H4 (cell line): ENCODE results near the gene PLAU. TPM values are rescaled to one million over a fixed set of nuclear protein-coding genes. Genes with fewer than 3 reads are reported as not detected.
"Not testable (repeated sequence)": the region's sequence is repeated elsewhere in the genome, so short reads cannot be mapped to it uniquely, and the experiment has no call there.

Source experiments
- DNase-seq: peaks from one replicate; pipeline ENCODE4 v3.0.0-alpha.2; 2015; ENCODE audit warnings: low spot score
- total RNA-seq: library from RNA; depleted of rRNA; stranded (reverse); fragments of >200 nt; shearing (Covaris generic); gene quantifications from 2 replicates; pipeline ENCODE4 v1.2.3, GENCODE V29; 2014

The PLAU gene
- total RNA-seq, 1 experiment from 2014 or later = 153 TPM

DNA sequence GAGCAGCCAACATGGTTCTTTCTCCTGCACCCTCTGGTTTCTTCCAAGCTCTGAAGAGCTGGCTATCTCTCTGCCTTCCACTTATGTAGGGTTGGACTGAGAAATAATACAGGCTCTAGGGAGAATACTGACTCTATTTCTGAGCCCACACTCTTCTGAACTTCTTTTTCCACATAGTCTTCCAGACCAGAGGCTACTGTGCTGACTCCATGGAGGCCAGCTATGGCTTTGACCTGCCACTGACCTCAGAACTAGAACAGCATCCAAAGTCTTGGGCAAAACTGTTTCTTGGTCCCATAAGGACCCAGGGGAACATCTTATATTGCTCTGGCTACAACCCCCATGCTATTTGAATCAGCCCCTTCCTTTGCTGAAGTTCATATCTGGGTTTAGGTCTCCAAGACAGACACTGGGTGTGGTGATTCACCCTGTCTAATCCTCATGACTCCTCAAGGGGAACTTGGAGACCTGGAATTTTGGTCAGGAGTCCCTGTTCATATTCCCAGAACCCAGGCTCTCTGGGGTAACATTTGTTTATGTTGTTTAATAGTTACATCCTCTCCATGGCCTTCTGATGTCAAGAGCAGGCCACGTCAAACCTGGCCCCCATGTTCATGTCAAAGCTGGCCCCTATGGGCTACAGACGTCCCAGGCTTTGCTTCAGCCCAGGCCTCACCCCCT, 12.1 kb upstream of the PLAU start:
- DNase-seq = no peak

DNA sequence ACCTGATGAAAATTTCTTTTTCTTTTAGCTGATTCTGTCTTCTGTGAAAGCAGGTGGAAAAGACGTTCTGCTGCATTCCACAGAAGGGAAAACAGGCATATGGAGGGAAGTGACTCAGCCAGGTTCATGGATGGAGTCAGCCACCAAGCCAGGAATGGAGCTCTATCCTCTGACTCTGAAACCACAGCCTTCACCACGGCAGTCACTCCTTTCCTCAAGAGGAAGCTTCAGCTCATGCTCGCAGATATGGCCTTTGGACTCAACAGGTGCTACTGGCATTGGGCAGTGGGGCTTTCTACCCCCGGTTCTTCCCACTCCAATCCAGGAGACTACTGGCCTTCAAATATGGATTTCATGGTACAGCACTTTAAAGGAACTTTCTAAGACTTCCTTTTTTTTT, 11.5 kb upstream of the PLAU start:
- DNase-seq = peak; percentile 88

DNA sequence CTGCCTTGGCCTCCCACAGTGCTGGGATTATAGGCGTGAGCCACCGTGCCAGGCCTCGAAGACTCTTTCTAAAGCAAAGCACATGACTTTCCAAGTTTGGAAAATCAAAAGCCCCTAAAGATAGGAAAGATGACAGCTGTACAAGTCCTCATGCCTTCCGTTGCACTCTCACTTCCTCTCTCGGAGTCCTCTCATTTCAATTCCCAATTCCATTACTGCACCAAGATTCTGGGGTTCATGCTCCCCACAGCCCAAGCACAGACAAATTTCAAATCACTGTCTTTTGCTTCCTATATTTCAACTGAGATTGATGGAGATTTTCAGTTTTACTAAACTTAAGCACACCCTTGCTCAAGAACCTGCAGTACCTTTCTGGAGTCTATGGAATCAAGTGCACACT, 10.9 kb upstream of the PLAU start:
- DNase-seq = no peak

DNA sequence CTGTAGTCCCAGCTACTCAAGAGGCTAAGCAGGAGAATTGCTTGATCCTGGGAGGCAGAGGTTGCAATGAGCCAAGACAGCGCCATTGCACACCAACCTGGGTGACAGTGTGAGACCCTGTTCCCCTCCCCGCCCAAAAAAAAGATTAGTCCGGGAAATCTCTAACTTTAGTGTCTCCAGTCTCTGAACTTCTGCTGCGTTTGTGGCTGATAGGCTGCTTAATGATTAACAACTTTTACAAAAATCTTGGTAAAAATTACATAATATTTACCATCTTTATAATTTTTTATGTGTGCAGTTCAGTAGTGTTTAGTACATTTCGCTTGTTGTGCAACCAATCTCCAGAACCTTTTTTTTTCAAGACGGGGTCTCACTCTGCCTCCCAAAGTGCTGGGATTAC, 9.7 kb upstream of the PLAU start:
- DNase-seq = no peak

DNA sequence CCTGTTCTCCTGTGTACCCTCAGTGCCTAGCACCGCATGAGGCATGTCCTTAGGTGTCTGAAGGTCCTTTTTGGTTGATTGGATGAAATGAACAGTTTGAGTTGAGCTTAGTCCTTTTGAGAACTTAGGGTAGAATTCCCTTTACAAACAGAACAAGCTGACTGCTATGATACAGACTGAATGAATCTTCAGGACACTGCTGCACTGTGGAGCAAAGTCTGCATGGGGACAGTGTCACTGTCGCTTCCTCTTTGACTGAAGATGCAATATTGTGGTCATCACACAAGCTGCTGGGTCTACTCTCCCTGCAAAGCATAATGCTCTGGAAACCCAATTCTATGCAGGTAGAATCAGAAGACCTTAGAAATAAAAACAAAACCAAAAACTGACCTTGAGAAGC, 8.6 kb upstream of the PLAU start:
- no peak for DNase-seq

DNA sequence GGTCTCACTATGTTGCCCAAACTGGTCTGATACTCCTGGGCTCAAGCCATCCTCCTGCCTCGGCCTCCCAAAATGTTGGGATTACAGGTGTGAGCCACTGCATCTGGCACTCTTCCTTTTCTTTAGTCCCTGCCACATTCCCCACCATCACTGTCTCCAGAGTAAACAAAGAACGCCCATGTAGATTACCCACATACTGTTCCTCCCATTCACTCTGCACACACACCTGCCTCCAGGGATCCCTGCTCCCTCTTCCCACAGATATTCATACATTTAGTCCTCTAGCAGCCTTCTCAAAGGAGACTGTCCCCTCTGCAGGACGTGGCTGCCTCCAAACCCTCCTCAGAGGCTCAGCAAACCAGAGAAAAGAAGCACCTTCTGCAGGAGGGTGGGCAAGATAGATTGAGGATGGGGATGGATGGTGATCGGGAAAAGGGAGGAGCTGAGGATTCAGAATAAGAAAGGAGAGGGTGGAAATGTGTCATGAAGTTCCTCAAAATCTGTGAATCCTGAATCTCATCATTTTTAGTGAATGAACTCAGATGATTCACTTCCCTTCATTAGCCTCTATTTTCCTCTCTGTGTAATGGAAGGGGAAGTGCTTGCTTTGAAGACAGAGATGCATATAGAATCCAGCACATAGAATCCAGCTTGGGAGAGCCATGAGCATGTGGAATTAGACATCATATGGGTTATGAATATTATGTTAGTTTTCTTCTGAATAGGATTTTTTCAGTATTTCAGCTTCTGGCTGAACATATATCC, 5.5 kb upstream of the PLAU start:
- no peak for DNase-seq

DNA sequence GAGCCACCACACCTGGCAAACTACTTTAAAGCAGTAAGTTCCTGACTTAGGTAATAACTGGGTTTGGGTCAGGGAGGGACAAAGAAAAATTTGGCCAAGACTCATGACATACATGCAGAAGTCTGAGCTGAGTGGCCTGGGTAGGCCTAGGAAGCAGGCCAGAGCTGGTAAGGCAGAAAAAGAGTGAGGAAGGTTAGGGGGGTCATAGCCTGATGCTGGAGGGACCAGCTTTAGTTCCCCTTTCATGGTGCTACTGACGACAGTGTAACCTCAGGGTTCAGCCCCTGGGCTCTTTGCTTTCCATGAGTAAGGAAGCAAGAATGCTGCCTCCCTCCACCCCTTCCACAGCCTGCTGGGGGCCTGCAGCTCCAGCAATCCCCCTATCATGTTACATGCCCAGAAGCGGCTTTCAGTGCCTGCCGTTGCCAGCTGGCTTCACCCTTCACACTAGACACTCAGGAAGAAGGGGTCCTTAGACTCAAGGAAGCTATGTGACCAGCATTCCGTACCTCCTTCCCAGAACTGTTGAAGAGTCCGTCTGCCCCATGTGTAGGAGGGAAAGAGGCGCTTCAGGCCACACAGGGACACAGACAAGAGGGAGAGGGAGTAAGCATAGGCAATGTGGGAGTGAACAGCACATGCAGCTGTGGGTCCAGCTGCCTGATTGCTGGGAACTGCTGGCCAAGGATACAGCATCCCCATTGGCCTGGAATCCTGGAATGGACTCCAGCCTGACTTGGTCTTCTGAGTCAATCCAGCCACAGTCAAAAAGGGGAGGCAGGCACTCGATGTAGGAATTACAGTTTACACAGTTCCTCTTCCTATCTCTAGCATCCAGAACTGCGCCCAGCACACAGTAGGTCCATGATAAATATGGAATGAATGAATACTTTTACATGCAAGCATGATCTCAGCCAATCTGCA, 4.1 kb upstream of the PLAU start:
- peak; percentile 97 for DNase-seq

DNA sequence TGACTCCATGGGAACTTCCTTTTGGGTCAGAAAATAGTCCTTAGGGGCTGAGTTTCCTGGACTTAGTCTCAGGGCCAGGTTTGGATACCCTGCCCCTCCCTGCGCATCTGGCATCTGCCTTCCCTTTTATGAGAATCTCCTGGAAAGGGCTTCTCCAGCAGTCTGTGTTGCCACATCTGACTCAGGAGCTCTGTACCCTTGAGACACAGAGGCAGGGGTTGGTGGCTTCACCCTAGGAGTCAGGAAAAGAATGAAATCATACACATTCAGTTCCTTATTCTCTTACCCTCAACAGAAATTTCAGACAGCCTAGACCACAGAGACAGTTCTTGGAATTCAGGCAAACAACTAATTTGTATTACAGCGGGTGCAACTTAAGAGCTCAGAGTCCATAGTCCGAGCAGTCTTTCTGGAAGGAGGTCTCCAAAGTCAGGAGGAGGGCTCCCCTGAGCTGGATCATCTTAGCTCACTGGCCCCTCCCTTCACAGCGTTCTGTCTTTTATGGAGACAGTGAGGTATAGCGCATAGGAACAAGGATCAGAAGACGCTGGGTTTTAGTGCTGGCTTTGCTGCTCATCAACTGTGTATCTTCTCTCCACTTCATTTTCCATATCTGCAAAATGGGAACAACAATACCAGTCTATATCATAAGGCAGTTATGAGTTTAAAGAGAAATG, 3.0 kb upstream of the PLAU start:
- peak; percentile 75 for DNase-seq

DNA sequence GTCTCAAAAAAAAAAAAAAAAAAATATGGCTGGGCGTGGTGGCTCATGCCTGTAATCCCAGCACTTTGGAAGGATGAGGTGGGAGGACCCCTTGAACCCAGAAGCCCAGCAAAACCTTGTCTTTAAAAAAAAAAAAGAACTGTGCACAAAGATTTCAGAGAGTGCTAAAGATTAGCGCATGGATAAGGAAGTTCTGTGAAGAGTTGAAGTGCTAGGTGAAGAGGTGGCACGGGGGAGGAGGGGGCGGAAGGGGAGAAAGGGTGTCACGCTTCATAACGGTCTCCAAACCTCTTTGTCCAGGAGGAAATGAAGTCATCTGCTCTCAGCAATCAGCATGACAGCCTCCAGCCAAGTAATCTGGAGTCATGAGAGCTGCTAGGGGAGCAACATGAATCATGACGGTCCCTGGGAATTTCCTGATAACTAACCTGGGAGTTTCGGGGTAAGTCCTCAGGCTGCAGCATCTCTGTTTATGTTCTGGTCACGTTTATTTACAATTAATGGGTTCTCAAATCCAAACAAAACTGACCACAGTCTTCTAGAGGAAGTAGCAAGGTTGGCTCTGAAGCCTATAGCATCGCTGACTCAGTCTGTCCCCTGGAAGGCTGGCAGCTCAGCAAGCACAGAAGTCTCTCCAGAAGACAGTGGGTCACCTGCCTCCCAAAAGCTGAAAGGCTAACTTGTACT, 1.9 kb upstream of the PLAU start:
- DNase-seq = peak; percentile 99

DNA sequence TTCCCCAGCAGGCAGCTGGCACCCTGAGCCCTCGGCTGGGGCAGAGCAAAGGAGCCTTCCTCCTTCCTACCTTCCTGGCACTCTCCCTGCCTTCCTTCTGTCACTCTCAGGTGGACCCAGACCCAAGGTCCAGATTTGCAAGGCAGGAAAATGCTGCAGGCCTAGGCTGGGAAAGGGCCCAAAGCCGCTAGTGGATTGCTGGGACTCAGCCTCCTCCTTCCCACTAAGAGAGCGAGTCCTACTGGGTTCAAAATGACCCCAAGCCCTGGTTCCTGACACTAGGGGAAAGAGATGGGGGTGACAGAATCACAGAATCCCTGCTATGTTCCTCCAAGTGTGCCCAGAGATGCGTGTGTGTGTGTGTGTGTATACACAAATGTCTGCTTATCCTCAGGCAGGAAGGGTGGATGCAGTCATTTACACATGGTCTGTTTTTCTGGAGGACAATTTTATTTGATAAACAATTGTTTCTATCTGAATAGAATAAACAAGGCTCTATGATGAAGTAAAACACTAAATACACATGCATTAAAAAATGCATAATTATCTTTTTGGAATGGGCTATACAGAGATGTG, 1.3 kb upstream of the PLAU start:
- no peak for DNase-seq

DNA sequence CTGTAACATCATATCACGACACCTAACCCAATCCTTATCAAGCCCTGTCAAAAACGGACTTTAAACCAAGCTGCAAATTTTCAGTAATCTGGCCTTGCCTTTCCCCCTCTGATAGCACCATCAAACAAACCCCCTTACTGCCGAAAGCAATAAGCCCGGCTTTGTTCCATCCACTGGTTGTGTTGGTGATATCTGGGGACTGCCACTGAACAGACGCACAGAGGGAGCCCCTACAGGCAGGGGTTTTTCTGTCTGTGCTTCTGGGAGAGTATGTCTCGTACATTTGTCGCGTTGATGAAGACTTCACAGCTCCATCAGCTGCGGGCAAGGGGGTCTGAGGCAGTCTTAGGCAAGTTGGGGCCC, 550 bp upstream of the PLAU start:
- DNase-seq = no peak

DNA sequence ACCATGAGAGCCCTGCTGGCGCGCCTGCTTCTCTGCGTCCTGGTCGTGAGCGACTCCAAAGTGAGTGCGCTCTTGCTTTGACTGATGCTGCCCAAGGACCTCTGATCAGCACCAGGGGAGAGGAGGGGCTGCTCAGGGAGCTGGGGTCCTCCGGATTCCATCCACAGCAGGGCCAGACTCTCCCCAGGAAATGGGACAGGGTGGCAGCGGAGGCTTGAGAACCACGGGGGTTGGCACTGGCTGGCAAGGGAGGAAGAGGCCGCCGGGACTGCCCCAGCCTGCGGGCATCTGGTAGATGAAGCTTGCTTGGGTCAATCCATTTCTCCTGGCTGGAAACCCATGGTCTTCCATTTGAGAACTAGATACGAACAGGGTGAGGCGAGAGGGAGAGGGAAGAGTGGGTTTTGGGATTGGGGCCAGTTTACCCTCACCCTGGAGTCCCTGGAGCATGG, 647 bp downstream of the PLAU start:
- DNase-seq = no peak

DNA sequence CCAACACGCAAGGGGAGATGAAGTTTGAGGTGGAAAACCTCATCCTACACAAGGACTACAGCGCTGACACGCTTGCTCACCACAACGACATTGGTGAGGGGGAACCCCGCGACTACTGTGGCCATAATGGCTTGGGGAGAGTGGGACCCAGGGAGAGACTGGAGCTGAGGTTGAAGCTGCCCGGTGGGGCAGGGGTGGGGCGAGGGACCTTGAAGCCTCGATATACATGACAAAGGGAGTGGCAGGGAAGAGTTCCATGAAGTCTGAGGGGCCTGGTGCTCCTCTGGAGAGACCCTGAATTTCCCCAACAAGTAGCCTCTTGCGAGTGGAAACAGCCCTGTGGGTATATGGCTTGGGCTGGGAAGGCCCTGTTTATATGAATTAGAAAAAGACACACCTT, 3.1 kb downstream of the PLAU start:
- no peak for DNase-seq

DNA sequence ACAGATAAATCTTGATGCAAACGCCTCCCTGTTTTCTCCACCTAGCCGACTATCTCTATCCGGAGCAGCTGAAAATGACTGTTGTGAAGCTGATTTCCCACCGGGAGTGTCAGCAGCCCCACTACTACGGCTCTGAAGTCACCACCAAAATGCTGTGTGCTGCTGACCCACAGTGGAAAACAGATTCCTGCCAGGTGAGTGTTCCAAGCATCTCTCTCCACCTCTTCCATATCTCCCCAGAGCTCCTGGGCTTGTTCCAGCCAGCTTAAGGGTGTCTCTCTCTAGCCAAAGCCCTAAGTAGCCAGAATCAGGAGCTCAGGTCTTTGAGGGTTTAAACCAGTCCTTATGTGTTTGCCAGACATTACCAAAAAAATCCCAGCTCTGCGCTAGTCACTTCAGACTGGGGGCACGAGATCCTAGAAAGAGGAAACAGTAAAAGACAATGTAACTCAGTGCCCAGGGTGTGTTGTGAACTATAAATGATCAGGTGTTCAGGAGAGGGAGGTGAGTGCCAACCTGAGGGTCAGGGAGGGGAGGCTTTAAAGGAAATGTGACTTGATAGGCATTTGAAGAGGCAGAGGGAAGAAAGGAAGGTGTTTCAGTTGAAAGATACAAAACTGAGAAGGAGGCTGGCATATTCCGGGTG, 4.4 kb downstream of the PLAU start:
- DNase-seq = no peak

DNA sequence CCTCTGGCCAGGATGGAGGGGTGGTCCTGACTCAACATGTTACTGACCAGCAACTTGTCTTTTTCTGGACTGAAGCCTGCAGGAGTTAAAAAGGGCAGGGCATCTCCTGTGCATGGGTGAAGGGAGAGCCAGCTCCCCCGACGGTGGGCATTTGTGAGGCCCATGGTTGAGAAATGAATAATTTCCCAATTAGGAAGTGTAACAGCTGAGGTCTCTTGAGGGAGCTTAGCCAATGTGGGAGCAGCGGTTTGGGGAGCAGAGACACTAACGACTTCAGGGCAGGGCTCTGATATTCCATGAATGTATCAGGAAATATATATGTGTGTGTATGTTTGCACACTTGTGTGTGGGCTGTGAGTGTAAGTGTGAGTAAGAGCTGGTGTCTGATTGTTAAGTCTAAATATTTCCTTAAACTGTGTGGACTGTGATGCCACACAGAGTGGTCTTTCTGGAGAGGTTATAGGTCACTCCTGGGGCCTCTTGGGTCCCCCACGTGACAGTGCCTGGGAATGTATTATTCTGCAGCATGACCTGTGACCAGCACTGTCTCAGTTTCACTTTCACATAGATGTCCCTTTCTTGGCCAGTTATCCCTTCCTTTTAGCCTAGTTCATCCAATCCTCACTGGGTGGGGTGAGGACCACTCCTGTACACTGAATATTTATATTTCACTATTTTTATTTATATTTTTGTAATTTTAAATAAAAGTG, 6.0 kb downstream of the PLAU start:
- DNase-seq = no peak

DNA sequence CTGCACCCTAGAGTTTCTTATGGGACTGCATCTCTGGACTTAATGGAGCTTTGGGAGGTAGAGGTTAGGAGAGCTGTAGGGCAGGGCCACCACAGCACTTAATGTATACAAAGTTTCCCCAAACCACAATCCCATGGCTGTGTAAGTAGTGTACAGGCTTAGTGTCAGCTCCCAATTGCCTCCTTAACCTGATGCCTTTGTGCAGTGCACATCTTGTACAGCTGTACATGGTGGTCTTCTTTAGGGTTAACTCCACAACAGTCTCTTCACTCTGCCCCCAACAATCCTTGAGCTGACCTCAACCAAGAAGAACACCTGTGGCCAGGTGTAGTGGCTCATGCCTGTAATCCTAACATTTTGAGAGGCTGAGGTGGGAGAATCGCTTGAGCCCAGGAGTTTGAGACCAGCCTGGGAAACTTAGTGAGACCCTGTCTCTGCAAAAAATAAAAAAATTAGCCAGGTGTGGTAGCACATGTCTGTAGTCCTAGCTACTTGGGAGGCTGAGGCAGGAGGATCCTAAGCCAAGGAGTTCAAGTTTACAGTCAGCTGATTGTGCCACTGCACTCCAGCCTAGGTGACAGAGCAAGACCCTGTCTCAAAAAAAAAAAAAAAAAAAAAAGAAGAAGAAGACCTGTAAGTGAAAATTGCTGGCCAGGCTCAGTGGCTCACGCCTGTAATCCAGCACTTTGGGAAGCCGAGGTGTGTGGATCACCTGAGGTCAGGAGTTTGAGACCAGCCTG, 6.8 kb downstream of the PLAU start:
- DNase-seq = no peak

DNA sequence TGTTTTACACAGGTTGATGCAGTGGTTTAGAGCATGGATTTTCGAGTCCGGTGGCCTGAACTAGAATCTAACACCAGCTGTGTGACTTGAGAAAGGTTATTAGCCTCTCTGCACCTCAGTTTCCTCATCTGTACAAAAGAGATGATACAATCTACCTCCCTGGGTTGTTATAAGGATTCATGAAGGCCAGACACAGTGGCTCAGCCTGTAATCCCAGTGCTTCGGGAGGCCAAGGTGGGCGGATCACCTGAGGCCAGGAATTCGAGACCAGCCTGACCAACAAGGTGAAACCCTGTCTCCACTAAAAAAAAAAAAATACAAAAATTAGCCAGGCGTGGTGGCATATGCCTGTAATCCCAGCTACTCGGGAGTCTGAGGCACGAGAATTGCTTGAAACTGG, 8.5 kb downstream of the PLAU start:
- DNase-seq = not testable (repeated sequence)

DNA sequence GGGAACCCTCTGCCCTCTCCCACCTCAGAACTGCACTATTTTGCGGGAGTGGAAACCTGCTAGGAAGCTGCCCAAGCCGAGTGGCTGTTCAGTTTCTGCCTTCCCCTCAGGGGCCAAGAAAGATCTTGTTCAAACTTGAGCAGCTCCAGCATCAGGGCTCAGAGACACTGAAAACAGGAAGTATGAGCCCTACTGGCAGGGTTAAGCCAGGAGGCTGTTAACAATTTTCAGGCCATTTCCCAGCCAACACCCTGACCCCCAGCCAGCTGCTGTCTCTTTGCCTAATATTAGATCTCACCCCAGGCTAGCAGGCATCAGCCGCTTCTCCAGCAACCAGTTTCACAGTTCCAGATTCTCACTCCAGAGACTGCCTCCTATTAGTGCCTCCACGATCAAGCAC, 9.2 kb downstream of the PLAU start:
- DNase-seq = no peak
